Measurements from ENCODE around the gene ACOX3.

Gene ACOX3

GRCh38 chr4:8442596-8443358 lies 2.3 kb upstream of the ACOX3 start:
- in situ Hi-C loops (cut with MboI; ENCODE audit: low sequenced_read_pairs, unreplicated experiment): no loop called here
- no peak for DNase-seq (ENCODE audit: low spot score)
- TF ChIP-seq, protein P1, sequence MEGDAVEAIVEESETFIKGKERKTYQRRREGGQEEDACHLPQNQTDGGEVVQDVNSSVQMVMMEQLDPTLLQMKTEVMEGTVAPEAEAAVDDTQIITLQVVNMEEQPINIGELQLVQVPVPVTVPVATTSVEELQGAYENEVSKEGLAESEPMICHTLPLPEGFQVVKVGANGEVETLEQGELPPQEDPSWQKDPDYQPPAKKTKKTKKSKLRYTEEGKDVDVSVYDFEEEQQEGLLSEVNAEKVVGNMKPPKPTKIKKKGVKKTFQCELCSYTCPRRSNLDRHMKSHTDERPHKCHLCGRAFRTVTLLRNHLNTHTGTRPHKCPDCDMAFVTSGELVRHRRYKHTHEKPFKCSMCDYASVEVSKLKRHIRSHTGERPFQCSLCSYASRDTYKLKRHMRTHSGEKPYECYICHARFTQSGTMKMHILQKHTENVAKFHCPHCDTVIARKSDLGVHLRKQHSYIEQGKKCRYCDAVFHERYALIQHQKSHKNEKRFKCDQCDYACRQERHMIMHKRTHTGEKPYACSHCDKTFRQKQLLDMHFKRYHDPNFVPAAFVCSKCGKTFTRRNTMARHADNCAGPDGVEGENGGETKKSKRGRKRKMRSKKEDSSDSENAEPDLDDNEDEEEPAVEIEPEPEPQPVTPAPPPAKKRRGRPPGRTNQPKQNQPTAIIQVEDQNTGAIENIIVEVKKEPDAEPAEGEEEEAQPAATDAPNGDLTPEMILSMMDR (IDR thresholded peaks at IDR 0.05; ENCODE audit: borderline replicate concordance, control extremely low read depth, extremely low read depth, insufficient read depth, missing control alignments): no peak

DNA sequence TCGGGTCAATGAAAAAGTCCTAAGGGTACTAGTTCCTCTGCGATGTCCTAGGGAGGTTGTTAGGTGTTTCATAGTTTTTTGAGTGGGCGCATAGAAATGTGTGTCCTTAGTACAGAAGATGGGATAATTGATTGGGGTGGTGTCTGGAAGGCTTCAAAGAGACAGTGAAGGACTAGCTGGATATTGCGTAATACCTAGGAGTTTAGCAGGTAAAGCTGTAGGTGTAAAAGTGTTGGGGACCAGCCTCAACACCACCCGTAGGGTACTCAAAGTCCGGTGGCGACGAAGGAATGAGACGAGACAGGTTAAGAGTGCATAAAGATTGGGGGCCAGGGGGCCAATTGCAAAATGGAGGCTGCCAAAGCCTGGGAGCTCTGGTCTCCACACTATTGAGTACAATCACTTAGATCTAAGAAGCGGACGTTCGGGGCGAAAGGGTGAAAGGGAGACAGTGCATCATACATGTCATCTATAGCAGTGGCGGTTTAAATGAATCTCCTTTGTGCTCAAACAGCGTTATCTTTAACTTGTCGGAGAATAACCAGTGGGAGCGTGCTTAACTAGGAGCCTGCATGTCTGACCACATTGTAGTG lies 1.1 kb upstream of the ACOX3 start:
- in situ Hi-C loops (cut with MboI; ENCODE audit: low sequenced_read_pairs, unreplicated experiment): no loop called here
- TF ChIP-seq, protein P1 (IDR thresholded peaks at IDR 0.05; ENCODE audit: borderline replicate concordance, control extremely low read depth, extremely low read depth, insufficient read depth, missing control alignments): no peak

GRCh38 chr4:8439914-8440491 lies 520 bp downstream of the ACOX3 start:
- TF ChIP-seq, protein P1 (IDR thresholded peaks at IDR 0.05; ENCODE audit: borderline replicate concordance, control extremely low read depth, extremely low read depth, insufficient read depth, missing control alignments): no peak
- DNase-seq (ENCODE audit: low spot score): no peak
- in situ Hi-C loops (cut with MboI; ENCODE audit: low sequenced_read_pairs, unreplicated experiment): no loop called here

More for the DNA sequence above, 1.1 kb upstream of the ACOX3 start:
- DNase-seq (ENCODE audit: low spot score): no peak

- in situ Hi-C loops (cut with MboI; ENCODE audit: low sequenced_read_pairs, unreplicated experiment): no loop called here
- TF ChIP-seq, protein P1 (IDR thresholded peaks at IDR 0.05; ENCODE audit: borderline replicate concordance, control extremely low read depth, extremely low read depth, insufficient read depth, missing control alignments): no peak
- no peak for DNase-seq (ENCODE audit: low spot score)
Measured at GRCh38 chr4:8439168-8439567, 1.4 kb downstream of the ACOX3 start.

DNA sequence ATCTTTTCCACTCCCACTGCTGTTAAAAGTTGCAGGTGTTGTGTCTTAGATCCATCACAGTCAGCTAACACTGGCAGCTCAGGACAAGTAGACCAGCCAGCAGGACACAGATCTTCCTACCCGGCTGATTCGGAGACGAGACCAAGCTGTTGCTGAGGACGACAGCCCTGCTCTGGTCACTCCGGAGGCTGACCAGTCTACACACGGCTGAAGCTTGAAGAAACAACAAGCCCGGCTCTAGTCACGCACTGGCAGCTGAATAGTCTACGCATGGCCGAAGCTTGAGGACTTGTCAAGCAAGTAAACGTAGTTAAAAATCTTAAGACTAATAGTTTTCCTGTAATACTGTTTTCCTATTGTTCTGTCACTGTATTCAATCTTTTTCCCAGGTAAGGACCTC lies 1.8 kb downstream of the ACOX3 start:
- no peak for DNase-seq (ENCODE audit: low spot score)
- in situ Hi-C loops (cut with MboI; ENCODE audit: low sequenced_read_pairs, unreplicated experiment): no loop called here
- TF ChIP-seq, protein P1 (IDR thresholded peaks at IDR 0.05; ENCODE audit: borderline replicate concordance, control extremely low read depth, extremely low read depth, insufficient read depth, missing control alignments): no peak

GRCh38 chr4:8437281-8437680 lies 3.2 kb downstream of the ACOX3 start:
- no peak for DNase-seq (ENCODE audit: low spot score)
- in situ Hi-C loops (cut with MboI; ENCODE audit: low sequenced_read_pairs, unreplicated experiment): no loop called here
- TF ChIP-seq, protein P1 (IDR thresholded peaks at IDR 0.05; ENCODE audit: borderline replicate concordance, control extremely low read depth, extremely low read depth, insufficient read depth, missing control alignments): no peak
